GM19328 (cell line): ENCODE results near the gene JMY.
"Not testable (repeated sequence)": the region's sequence is repeated elsewhere in the genome, so short reads cannot be mapped to it uniquely, and the experiment has no call there.

ENCODE experiments used
- ATAC-seq: cut with Tn5 transposase; IDR thresholded peaks from one replicate; pipeline ENCODE4 v1.9.1; 2021; ENCODE audit warnings: mild to moderate bottlenecking, moderate library complexity; ENCODE audit not compliant: unreplicated experiment

JMY gene

DNA sequence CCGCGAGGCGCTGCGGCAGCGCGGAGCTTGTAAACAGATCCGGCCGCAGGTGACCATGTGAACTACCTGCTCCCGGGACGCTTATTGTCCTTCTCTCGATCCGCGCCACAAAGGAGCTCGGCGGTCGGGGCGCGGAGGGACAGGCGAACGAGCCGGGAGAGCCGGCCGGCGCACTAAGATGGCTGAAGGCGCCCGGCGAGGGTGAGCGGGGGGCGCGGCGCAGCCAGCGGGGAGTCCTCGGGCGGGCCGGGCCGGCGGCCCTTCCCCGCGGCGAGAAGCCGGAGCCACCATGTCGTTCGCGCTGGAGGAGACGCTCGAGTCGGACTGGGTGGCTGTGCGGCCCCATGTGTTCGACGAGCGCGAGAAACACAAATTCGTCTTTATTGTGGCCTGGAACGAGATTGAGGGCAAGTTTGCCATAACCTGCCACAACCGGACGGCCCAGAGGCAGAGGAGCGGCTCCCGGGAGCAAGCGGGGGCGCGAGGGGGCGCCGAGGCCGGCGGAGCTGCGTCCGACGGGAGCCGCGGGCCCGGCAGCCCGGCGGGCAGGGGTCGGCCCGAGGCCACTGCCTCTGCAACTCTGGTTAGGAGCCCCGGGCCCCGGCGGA, 535 bp downstream of the JMY start:
- ATAC-seq, result peak; percentile 25

DNA sequence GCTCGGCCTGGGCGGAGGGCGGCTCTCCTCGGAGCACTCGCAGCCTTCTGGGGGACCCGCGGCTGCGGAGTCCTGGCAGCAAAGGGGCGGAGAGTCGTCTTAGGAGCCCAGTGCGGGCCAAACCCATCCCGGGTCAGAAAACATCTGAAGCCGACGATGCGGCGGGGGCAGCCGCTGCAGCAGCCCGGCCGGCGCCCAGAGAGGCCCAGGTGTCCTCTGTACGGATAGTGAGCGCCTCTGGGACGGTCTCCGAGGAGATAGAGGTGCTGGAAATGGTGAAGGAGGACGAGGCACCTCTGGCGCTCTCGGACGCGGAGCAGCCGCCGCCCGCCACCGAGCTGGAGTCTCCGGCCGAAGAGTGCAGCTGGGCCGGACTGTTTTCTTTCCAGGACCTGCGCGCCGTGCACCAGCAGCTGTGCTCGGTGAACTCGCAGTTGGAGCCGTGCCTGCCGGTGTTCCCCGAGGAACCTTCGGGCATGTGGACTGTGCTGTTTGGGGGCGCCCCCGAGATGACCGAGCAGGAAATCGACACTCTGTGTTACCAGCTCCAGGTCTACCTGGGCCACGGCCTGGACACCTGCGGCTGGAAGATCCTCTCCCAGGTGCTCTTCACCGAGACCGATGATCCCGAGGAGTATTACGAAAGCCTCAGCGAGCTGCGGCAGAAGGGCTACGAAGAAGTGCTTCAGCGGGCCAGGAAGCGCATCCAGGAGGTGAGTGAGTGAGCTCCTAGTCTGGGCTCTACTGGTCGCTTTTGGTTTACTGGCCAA, 1.2 kb downstream of the JMY start:
- peak; percentile 14 for ATAC-seq

GRCh38 chr5:79237740-79238560, 2.0 kb downstream of the JMY start:
- no peak for ATAC-seq

DNA sequence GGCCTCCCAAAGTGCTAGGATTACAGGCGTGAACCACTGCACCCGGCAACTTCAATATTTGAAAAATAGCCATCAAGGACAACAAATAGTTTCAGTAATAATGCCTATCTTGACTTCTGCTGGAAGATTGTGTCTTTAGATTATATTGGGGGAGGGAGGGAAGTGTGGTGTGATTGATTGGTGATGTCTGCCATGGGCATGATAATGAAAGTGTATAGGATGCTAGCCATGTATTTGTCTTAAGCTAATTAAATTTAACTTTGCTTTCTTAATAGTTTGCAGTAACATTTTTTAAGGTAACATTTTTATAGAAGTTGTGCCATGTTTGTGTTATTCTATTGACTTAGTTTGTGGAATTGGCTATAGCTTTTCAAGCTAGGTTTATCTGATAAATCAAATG, 4.6 kb downstream of the JMY start:
- ATAC-seq, result no peak

DNA sequence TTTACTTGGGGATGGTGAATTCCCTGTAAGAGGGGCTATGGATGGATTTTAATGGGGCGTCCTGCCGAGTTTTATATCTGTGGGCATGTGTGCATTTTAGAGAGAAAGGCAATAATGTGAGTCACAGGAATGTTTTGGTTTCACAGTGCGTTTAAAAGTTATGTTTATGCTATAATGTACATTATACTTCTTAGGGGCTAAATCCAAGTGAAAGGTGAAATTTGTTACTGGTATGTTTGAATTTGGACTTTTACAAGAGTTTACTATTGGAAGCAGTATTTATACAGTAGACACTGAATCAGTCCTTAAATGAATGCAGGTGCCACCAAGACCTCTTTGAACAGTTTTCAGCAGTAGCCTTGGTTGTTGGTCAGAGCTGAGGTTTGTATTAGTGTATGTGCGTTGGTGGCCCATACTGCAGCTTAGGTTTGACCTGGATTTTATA, 5.6 kb downstream of the JMY start:
- ATAC-seq, result no peak

- no peak for ATAC-seq
These were observed 6.5 kb downstream of the JMY start for GRCh38 chr5:79242242-79243039.

GRCh38 chr5:79243224-79243623, 7.3 kb downstream of the JMY start:
- ATAC-seq, result no peak

- ATAC-seq, result not testable (repeated sequence)
These were observed 18.1 kb downstream of the JMY start for GRCh38 chr5:79254067-79254466.

DNA sequence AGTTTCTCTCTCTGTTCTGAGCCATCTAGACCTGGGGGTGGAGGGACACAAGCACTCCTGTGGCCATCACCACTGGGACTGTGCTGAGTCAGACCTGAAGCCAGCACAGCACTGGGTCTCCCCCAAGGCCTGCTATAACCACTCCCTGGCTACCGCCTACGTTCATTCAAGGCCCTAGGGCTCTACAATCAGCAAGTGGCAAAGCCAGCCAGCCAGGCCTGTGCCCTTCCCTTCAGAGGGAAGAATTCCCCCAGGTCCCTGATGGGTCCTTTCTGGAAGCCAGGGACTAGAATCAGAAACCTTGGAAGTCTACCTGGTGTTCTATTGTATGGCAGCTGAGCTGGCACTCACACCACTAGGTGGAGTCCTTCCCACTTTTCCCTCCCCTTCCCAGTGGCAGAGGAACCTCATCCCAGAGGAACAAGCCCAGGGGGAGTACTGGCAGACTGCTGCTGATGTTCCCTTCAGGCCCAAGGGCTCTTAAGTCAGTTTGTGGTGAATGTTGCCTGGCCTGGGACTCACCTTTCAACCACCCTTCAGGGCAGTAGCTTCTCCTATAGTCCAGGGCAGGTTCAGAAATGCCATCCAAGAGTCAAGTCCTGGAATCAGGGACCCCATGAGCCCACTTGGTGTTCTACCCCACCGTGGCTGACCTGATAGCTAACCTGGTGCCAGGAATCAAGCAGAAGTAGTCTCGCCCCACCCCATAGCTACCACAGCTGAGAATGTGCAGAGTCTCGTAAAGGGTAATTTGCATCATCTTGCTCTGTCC, 20.0 kb downstream of the JMY start:
- ATAC-seq, result no peak

DNA sequence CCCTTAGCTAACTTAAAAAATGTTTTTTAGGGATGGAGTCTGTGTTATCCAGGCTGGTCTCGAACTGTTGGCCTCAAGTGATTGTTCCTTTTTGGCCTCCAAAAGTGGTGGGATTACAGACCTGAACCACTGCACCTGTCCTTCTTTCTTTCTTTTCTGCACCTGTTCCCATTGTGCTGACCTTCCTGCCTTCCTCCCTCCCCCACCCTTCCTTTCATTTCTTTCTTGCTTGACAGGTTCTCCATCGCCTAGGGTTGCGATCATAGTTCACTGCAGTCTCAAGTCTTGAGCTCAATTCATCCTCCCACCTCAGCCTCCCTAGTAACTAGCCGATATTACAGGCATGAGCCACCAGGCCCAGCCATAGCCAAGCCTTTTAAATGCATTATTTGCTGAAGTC, 20.6 kb downstream of the JMY start:
- ATAC-seq, result no peak

- ATAC-seq, result no peak
These were observed 21.4 kb downstream of the JMY start for GRCh38 chr5:79257314-79257713.

GRCh38 chr5:79258801-79259200, 22.9 kb downstream of the JMY start:
- no peak for ATAC-seq

DNA sequence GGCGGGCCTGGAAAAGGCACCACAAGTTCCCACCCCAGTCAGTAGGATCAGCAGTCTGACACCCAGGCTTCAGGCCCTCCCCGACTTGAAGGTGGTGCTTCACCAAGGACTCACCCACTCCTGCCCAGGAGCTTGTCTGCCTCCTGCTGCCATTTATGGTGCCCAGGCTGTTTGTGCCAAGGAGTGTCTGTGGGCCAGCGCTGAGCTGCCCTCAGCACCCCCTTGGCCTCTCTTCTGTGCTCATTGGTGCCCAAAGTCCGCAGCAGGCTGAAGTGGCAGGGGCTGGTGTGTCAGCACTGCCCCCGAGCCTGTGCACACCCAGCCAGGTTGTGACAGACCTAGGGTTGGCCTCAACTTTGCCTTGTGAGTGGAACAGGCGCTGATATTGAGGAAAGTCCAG, 23.5 kb downstream of the JMY start:
- ATAC-seq, result no peak

DNA sequence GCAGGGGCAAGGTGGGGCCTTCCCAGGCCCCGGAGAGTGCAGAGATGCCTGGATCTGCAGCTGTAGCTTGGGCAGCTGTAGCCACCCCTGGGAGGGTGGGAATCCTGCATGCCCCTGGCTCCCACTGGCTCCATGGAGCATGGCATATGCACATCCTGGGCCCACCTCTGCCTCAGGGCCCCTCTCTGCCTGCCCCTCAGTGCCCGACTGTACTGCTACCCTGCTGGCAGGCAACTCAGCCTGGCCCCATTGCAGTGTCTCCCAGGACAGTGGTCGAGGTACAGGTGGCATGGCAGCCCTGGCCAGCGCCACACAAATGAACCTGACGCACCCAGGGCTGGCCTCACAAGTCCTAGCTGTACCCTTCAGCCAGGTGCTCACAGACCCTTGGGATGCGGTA, 23.9 kb downstream of the JMY start:
- no peak for ATAC-seq

DNA sequence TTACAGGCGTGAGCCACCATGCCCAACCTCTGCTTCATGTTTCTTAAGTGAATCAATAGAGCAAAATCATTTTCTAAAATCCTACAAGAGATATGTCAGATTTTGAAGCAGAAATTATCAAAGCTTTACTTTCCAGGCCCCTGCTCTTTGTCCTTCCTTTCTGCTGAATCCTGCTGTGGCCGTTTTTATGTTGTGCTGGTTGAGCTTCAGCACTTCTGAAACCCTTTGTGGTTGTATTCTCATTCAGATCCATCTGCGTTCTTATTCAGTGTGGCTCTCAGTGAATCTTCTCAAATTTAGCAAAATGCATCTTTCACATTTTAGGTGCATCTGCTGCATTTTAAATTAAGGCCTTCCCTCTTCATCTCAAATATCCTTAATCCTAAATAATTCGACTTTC, 26.0 kb downstream of the JMY start:
- no peak for ATAC-seq

GRCh38 chr5:79263290-79263689, 27.4 kb downstream of the JMY start:
- ATAC-seq, result no peak

DNA sequence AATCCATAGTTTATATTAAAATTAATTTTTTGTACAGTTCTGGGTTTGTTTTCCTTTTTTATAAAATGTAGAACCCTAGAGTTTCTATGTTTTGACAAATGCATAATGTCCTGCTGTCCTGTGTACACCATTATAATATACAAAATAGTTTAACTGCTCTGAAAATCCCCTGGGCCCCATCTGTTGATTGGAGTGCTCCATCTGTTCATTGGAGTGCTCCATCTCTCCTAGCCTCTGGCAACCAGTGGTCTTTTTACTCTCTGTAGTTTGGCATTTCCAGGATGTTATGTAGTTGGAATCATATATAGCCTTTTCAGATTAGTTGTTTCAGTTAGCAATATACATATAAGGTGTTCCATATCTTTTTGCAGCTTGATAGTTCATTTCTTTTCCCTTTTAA, 31.2 kb downstream of the JMY start:
- no peak for ATAC-seq

GRCh38 chr5:79269733-79270166, 33.8 kb downstream of the JMY start:
- ATAC-seq, result no peak

DNA sequence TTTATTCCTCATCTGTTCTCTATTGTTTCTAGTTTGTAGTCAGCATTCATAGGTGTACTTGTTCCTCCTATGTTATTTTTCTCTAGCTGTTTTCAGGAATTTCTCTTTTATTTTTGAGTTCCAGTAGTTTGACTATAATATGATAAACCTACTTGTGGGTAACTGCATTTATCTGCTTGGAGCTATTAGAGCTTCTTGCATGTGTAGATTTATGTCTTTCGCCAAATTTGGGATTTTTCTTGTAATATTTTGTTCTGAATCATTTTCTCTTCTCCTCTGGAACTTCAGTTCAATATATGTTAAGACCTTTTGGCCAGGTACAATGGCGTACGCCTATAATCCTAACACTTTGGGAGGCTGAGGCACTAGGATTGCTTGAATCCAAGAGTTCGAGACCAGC, 37.4 kb downstream of the JMY start:
- ATAC-seq, result no peak

- ATAC-seq, result no peak
These were observed 48.9 kb downstream of the JMY start for GRCh38 chr5:79284846-79285245.
